Measurements from ENCODE around the gene GALNT12. TPM values are rescaled to one million over a fixed set of nuclear protein-coding genes. Genes with fewer than 3 reads are reported as not detected.

GALNT12 gene
- total and polyA plus RNA-seq, 8 donors, result 14.6 to 24.6 (median 19.6) TPM

DNA sequence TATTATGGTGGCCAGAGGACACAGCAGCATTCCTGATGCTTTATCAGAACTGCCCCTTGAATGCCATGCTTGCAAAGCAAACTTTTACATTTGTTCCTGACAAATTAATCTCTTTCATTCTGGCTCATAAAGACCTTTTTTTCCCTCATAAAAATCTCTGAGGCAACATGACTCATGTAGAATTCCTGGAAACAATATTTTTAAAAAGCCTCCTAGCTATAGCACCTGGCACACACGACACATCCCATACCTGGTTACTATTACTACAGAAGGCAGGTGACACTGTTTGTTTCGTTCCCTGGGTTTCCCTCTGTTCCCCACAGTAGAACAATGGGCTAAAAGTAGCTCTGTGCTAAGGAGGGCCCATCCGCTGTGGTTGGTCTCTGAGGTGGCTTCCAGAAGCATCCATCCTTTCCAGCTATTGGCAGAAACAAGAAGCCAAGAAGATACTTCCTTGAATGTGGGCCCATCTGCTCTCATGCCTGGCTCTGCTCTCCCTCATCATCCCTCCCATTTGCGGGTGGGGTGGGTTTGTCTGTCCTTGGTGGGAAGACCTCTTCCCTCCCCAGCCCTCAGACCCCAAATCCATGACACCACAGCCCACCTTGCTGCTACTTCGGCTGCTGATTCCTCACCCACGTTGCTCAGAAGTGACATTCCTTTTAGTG lies 59.1 kb downstream of the GALNT12 start:
- Histone ChIP-seq H3K36me3 (no peaks in the 10 kb centered on the region), H3K4me3 (no peak overlapping the region), H3K4me1 (peaks cover 13 to 28% of the 10 kb centered on the region in 2 donors), H3K27me3 (no peaks in the 10 kb centered on the region), H3K9me3 (no peaks in the 10 kb centered on the region), H3K27ac (peak overlapping the region; percentile 40 to 62)
- intact Hi-C loops (cut with DNase I), result no loop called here
- TF ChIP-seq CTCF (IDR thresholded peaks at IDR 0.05), result no peak
- ATAC-seq (no peak), DNase-seq (no peak)

GRCh38 chr9:98867103-98867428 lies 59.6 kb downstream of the GALNT12 start:
- DNase-seq, result no peak
- Histone ChIP-seq H3K4me3 (no peak overlapping the region), H3K9me3 (no peaks in the 10 kb centered on the region), H3K27ac (peak overlapping the region; percentile 40 to 62), H3K4me1 (peaks cover 13 to 24% of the 10 kb centered on the region in 2 donors), H3K36me3 (no peaks in the 10 kb centered on the region), H3K27me3 (no peaks in the 10 kb centered on the region)
- intact Hi-C loops (cut with DNase I), result no loop called here
- peak; percentile 35 for ATAC-seq
- TF ChIP-seq CTCF (IDR thresholded peaks at IDR 0.05), result no peak

DNA sequence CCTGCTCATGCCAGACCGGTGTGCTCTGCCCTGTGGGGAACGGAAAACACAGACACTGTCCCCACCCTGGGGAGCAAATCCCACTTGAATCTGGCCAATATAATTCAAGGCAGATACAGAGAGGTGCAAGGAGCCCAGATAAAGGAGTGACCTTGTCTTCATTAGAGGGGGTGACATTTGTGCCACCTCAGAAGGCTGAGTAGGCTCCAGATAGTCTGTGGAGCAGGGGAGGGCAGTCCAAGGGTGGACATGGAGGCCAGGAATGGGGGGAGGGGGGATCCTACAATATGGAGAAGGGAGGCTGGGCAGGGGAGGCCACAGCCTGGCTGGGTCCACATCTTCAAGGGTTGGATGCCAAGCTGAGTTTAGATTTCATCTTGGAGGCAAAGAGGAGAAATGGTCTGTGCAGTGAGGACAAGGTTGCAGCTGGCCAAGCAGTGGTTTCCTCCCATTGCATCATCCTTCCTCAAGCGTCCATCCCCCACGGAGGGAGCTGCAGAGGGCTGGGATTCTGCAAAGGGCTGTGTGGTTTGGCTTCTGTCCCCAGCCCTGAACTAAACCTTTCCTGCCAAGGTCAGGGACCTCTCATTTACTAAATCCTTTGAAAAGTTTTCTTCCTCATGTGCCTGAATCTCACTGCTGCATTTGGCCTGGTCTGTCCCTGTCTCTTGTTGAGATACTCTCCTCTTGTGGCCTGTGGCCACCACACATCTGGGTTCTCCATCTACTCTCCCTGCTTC lies 60.1 kb downstream of the GALNT12 start:
- Histone ChIP-seq H3K36me3 (no peaks in the 10 kb centered on the region), H3K27ac (peak overlapping the region; percentile 40 to 62), H3K4me1 (peaks cover 13 to 22% of the 10 kb centered on the region in 2 donors), H3K9me3 (no peaks in the 10 kb centered on the region), H3K4me3 (no peak overlapping the region), H3K27me3 (no peaks in the 10 kb centered on the region)
- DNase-seq (peak in 2 of 4 donors; percentile 35 to 83), ATAC-seq (peak; percentile 92)
- no peak for TF ChIP-seq CTCF (IDR thresholded peaks at IDR 0.05)
- intact Hi-C loops (cut with DNase I), result no loop called here

DNA sequence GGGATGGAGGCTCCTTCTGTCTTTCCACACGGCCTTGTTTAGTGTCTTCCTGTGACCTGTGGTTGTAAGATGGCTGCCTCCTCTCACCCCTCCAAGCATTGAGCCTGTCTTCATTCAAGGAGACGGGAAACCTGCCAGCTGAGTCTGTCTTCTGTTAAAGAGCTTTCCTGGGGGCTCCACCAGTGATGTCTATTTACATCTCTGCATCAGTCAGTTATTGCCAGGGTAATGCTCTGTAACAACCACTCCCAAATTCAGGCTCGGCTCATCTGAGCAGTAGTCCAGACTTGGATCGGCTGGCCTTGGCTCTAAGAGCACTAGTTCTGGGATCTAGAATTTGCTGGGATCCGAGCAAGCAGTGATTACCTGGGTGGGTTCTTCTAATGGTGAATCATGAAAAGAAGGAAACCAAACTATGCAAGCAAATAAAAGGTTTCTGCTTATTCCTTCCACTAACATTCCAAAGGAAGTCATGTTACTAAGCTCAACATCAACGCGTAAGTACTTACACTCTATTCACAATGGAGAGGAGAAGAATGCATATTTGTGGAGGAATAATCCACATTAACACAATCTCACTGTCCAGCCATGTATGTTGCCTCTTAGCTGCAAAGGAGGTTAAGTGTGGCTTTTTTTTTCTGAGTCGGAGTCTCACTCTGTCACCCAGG lies 61.7 kb downstream of the GALNT12 start:
- H3K27ac ChIP-seq, result no peak overlapping the region
- no peak for ATAC-seq
- intact Hi-C loops (cut with DNase I), result no loop called here
- H3K4me1 ChIP-seq, result peaks cover 13 to 22% of the 10 kb centered on the region in 2 donors
- no peak overlapping the region for H3K4me3 ChIP-seq
- H3K36me3 ChIP-seq, result no peaks in the 10 kb centered on the region
- TF ChIP-seq CTCF (IDR thresholded peaks at IDR 0.05), result no peak
- no peaks in the 10 kb centered on the region for H3K27me3 ChIP-seq
- DNase-seq, result no peak
- H3K9me3 ChIP-seq, result no peaks in the 10 kb centered on the region

GRCh38 chr9:98869866-98870265 lies 62.4 kb downstream of the GALNT12 start:
- no peaks in the 10 kb centered on the region for H3K27me3 ChIP-seq
- ATAC-seq (no peak), DNase-seq (no peak)
- intact Hi-C loops (cut with DNase I), result no loop called here
- no peak overlapping the region for H3K27ac ChIP-seq
- no peaks in the 10 kb centered on the region for H3K36me3 ChIP-seq
- no peaks in the 10 kb centered on the region for H3K9me3 ChIP-seq
- no peak for TF ChIP-seq CTCF (IDR thresholded peaks at IDR 0.05)
- peaks cover 13 to 22% of the 10 kb centered on the region in 2 donors for H3K4me1 ChIP-seq
- no peak overlapping the region for H3K4me3 ChIP-seq

All from left lung (tissue), 10 donors.